OCI-LY1 (cell line): ENCODE measurements around the gene MOSMO.
"Not testable (repeated sequence)": the region's sequence is repeated elsewhere in the genome, so short reads cannot be mapped to it uniquely, and the experiment has no call there.

Experiments
- H2AFZ ChIP-seq: fragments of 200-600 bp; sonication (generic), shearing (Covaris generic); 2 replicates; pipeline ENCODE4 v1.6.0; 2014; ENCODE audit warnings: antibody characterized with exemption, mild to moderate bottlenecking, low read length
- H3F3A ChIP-seq: fragments of 200-600 bp; sonication (generic), shearing (Covaris generic); 2 replicates; pipeline ENCODE4 v1.6.0; 2014; ENCODE audit warnings: mild to moderate bottlenecking, antibody characterized with exemption, low read length, moderate library complexity; ENCODE audit not compliant: insufficient read depth
- H3K27ac ChIP-seq: fragments of 200-600 bp; sonication (generic); 2 replicates; pipeline ENCODE4 v1.5.1; 2014; ENCODE audit warnings: low read length, mixed run types, mild to moderate bottlenecking, low read depth; ENCODE audit not compliant: poor library complexity, severe bottlenecking
- H3K27me3 ChIP-seq: fragments of 200-600 bp; sonication (generic); 2 replicates; pipeline ENCODE4 v1.6.0; 2014; ENCODE audit warnings: antibody characterized with exemption, mild to moderate bottlenecking, low read length, moderate library complexity; ENCODE audit not compliant: insufficient read depth
- H3K36me3 ChIP-seq: fragments of 200-600 bp; sonication (generic); 2 replicates; pipeline ENCODE4 v1.6.1; 2014; ENCODE audit warnings: mild to moderate bottlenecking, antibody characterized with exemption, low read length, moderate library complexity, mixed read lengths; ENCODE audit not compliant: insufficient read depth
- H3K4me1 ChIP-seq: fragments of 200-600 bp; sonication (generic); 2 replicates; pipeline ENCODE4 v1.5.1; 2014; ENCODE audit warnings: mild to moderate bottlenecking, low read length, moderate library complexity; ENCODE audit not compliant: insufficient read depth, severe bottlenecking
- H3K4me2 ChIP-seq: fragments of 200-600 bp; sonication (generic), shearing (Covaris generic); 2 replicates; pipeline ENCODE4 v1.6.1; 2014; ENCODE audit warnings: low read length
- H3K4me3 ChIP-seq: fragments of 200-600 bp; sonication (generic); 2 replicates; pipeline ENCODE4 v1.5.1; 2014; ENCODE audit warnings: low read length, low read depth, mild to moderate bottlenecking, mixed read lengths; ENCODE audit not compliant: poor library complexity, severe bottlenecking
- H3K79me2 ChIP-seq: fragments of 200-600 bp; shearing (Covaris generic); 2 replicates; pipeline ENCODE4 v1.6.1; 2016; ENCODE audit warnings: mixed run types, low read length, mixed read lengths; ENCODE audit not compliant: insufficient read depth
- H3K9ac ChIP-seq: fragments of 200-600 bp; sonication (generic), shearing (Covaris generic); 2 replicates; pipeline ENCODE4 v1.6.1; 2014; ENCODE audit warnings: mild to moderate bottlenecking, low read length, mixed read lengths
- H3K9me2 ChIP-seq: fragments of 200-600 bp; sonication (generic), shearing (Covaris generic); 2 replicates; pipeline ENCODE4 v1.6.1; 2014; ENCODE audit warnings: low read depth, mild to moderate bottlenecking, low read length, mixed read lengths
- H3K9me3 ChIP-seq: fragments of 200-600 bp; shearing (Covaris generic); 2 replicates; pipeline ENCODE4 v1.6.1; 2014; ENCODE audit warnings: low read length, mixed read lengths
- H4K20me1 ChIP-seq: fragments of 200-600 bp; sonication (generic), shearing (Covaris generic); 2 replicates; pipeline ENCODE4 v1.6.0; 2016; ENCODE audit warnings: mild to moderate bottlenecking, low read length; ENCODE audit not compliant: insufficient read depth
- CTCF ChIP-seq: fragments of 200-600 bp; sonication (generic), shearing (Covaris generic); IDR thresholded peaks from 2 replicates; pipeline ENCODE4 v1.5.1; 2017; ENCODE audit warnings: mild to moderate bottlenecking, antibody characterized with exemption, low read length, moderate library complexity, mixed read lengths
- EZH2 ChIP-seq: fragments of 200-600 bp; sonication (generic), shearing (Covaris generic); IDR thresholded peaks from 2 replicates; pipeline ENCODE4 v1.8.0; 2017; ENCODE audit warnings: borderline replicate concordance, mixed run types, mild to moderate bottlenecking, antibody characterized with exemption, low read length, moderate library complexity, mixed read lengths

MOSMO gene

GRCh38 chr16:22123759-22124490 is 116.0 kb downstream of the MOSMO start:
- Histone ChIP-seq H3K9me2 (no peaks in the 10 kb centered on the region), H2AFZ (no peak overlapping the region), H3K36me3 (no peaks in the 10 kb centered on the region), H3K27ac (no peak overlapping the region), H3K79me2 (no peaks in the 10 kb centered on the region), H3K4me1 (no peaks in the 10 kb centered on the region), H3F3A (no peaks in the 10 kb centered on the region), H3K27me3 (peaks cover 8% of the 10 kb centered on the region; the same call in 1 of the 2 replicates), H3K4me3 (no peak overlapping the region), H4K20me1 (no peaks in the 10 kb centered on the region), H3K9ac (no peak overlapping the region), H3K9me3 (no peaks in the 10 kb centered on the region), H3K4me2 (no peak overlapping the region)
- no peak for TF ChIP-seq CTCF
- TF ChIP-seq EZH2, result no peak

GRCh38 chr16:22124583-22125284 is 116.8 kb downstream of the MOSMO start:
- H3K27ac ChIP-seq, result no peak overlapping the region
- no peaks in the 10 kb centered on the region for H3K79me2 ChIP-seq
- no peak overlapping the region for H2AFZ ChIP-seq
- no peaks in the 10 kb centered on the region for H3K9me2 ChIP-seq
- H3K9ac ChIP-seq, result no peak overlapping the region
- no peak overlapping the region for H3K4me2 ChIP-seq
- H3K36me3 ChIP-seq, result no peaks in the 10 kb centered on the region
- H3K27me3 ChIP-seq, result peaks cover 8% of the 10 kb centered on the region; the same call in 1 of the 2 replicates
- no peaks in the 10 kb centered on the region for H3K9me3 ChIP-seq
- TF ChIP-seq EZH2 (no peak), CTCF (no peak)
- H3K4me1 ChIP-seq, result no peaks in the 10 kb centered on the region
- no peak overlapping the region for H3K4me3 ChIP-seq
- no peaks in the 10 kb centered on the region for H4K20me1 ChIP-seq
- H3F3A ChIP-seq, result no peaks in the 10 kb centered on the region

- no peak overlapping the region for H3K4me3 ChIP-seq
- no peak for TF ChIP-seq CTCF
- no peak for TF ChIP-seq EZH2
- H3K27ac ChIP-seq, result no peak overlapping the region
- H3K4me2 ChIP-seq, result no peak overlapping the region
- no peaks in the 10 kb centered on the region for H3K4me1 ChIP-seq
- no peaks in the 10 kb centered on the region for H4K20me1 ChIP-seq
- no peaks in the 10 kb centered on the region for H3K9me2 ChIP-seq
- no peak overlapping the region for H3K9ac ChIP-seq
- no peaks in the 10 kb centered on the region for H3K9me3 ChIP-seq
- no peaks in the 10 kb centered on the region for H3F3A ChIP-seq
- H3K27me3 ChIP-seq, result peaks cover 8% of the 10 kb centered on the region; the same call in 1 of the 2 replicates
- no peaks in the 10 kb centered on the region for H3K79me2 ChIP-seq
- H3K36me3 ChIP-seq, result no peaks in the 10 kb centered on the region
- H2AFZ ChIP-seq, result no peak overlapping the region
These were observed 118.2 kb downstream of the MOSMO start for GRCh38 chr16:22126037-22126558.

GRCh38 chr16:22128537-22128936 is 120.6 kb downstream of the MOSMO start:
- H3K4me2 ChIP-seq, H3K9me2 ChIP-seq, H2AFZ ChIP-seq, H3K4me1 ChIP-seq, H3K27ac ChIP-seq, H3K9me3 ChIP-seq, H3K4me3 ChIP-seq, H3K36me3 ChIP-seq, H3F3A ChIP-seq, H3K9ac ChIP-seq, H3K79me2 ChIP-seq, H3K27me3 ChIP-seq, H4K20me1 ChIP-seq: not testable (repeated sequence)
